Left ventricle myocardium superior (tissue), 1 donor: Measurements from ENCODE around the gene KIF18B. TPM values are rescaled to one million over a fixed set of nuclear protein-coding genes. Genes with fewer than 3 reads are reported as not detected.
"Not testable (repeated sequence)": the region's sequence is repeated elsewhere in the genome, so short reads cannot be mapped to it uniquely, and the experiment has no call there.

Experiments
- ATAC-seq: fragments of 200-7000 bp; cut with Tn5 transposase; one replicate; pipeline ENCODE4 v1.9.1; 2020; ENCODE audit warnings: mild to moderate bottlenecking, moderate library complexity
- DNase-seq: peaks from one replicate; pipeline ENCODE4 v3.0.0-alpha.2; 2020
- intact Hi-C: fragments of 100-400 bp; cut with micrococcal nuclease; formaldehyde crosslinking; loops from one replicate; pipeline ENCODE4 v1.11.0; 2022
- total RNA-seq: library from RNA; stranded (reverse); fragmentation: NEBNext Ultra II Directional; extraction: Animal tissue kit (Norgen Biotek cat#: 25700); gene quantifications from one replicate; pipeline ENCODE4 v1.2.1, GENCODE V29; 2021
- donor health status: DM: no; HTN: yes; CAD: no; lungs with severe emphysema.

The KIF18B gene
- total RNA-seq, 1 donor from 2014 or later: 3.2 TPM

DNA sequence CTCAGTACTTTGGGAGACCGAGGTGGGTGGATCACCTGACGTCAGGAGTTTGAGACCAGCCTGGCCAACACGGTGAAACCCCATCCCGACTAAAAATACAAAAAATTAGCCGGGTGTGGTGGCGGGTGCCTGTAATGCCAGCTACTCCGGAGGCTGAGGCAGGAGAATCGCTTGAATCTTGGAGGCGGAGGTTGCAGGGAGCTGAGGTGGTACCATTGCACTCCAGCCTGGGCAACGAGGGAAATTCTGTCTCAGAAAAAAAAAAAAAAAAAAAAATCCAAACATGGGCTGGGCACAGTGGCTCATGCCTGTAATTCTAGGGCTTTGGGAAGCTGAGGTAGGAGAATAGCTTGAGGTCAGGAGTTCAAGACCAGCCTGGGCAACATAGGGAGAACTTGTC is 1.9 kb downstream of the KIF18B start:
- ATAC-seq, DNase-seq, intact Hi-C loops: not testable (repeated sequence)

DNA sequence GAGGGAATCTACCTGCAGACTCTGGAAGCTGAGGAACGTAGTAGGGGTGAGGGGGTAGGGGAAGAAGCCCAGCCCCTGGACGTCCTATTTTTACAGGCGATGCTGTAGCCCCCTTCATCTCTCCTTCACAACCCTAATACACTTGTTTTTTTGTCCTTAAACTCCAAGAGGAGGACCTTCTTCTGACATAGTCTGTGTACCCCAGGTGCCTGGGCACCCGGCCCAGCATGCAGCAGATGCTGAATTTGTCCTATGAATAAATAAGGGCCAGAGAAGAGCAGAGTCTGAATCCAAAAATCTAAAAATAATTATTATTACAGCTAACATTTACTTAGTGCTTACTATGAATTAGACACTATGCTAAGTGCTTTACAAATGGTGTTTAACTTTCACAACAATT is 5.1 kb downstream of the KIF18B start:
- intact Hi-C loops: no loop called here
- DNase-seq (no peak), ATAC-seq (peak; percentile 17)

DNA sequence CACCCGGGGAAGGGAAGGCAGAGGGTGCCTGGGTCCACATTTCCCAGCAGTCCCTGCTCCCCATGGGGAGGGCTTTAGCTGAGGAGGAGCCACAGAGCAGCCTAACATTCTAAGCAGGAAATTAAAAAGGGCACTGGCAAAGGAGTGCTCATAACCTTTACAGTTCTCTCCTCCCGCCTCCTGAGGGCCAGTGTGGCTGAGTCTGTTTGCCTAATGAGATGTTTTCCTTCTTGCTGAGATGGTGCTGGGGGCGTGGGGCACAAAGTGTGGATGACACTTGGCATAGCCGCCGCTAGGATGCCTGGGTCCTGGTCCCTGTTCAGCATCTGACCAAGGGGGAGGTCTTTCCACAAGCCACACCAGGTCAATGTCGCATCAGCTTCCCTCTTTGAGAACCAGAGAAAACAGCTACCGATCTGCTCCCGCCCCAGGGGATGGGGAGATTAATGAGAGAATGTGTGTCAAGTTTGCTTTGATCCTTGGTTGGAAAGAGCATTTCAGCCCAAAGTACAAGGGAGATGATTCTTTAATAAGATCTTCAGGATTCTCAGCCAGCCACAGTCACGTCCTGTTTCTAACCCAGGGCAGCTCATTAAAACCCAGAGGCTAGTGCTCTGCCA is 5.8 kb downstream of the KIF18B start:
- DNase-seq (no peak), ATAC-seq (no peak)
- intact Hi-C loops: no loop called here

DNA sequence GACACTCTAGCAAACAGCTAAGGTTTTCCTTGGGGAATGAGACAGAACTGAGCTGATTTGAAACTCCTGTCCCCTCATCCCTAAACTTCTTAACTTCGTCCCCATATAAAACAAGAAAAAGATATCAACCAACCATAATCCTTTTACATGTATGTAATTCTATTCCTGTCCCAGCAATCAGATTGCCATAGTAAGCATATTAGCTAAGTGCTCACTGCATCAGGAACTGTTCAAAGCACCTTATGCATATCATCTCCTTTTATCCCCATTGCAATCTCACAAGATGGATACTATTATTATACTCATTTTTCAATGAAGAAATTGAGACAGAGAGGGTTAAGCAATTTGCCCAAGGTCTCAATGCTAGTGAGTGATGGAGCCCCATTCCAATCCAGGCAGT is 6.8 kb downstream of the KIF18B start:
- intact Hi-C loops: no loop called here
- ATAC-seq: no peak

DNA sequence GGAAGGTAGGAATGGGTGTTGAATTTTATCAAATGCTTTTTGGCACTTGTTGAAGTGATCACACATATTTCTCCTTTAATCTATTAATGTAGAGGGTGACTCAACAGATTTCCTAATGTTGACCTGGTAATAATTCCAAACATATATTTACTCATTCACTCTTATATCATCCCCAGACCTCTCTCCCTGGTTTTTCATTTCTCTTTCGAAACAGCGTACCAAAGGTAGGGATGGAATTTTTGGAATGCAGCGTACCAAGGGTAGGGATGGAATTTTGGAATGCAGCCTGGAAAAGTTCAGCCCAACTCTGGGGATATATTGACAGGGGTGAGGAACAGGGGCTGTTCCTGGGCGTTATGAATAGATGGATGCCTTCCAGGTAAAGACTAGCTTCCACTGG is 7.3 kb downstream of the KIF18B start:
- ATAC-seq: peak; percentile 32
- intact Hi-C loops: no loop called here
- DNase-seq: no peak

More for the DNA sequence above, 6.8 kb downstream of the KIF18B start:
- no peak for DNase-seq

DNA sequence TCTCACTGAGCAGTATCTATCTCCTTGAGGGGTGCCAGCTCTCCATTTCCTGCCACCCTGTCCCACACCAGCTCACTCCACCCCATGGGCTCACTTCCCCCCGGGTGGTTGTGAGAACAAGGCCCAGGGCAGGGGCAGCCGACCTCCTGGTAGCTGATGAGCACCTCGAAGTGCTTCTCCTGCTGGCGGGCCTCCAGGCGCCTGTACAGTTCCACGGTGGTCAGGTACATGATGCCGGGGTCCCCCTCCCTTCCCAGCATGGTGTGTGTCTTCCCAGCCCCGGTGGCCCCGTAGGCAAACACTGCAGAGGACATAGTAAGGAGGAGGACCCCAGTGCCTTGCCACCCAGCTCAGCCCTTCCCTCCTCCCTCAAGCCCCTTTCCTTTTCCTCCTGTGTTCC is 12.5 kb downstream of the KIF18B start:
- DNase-seq: no peak
- intact Hi-C loops: no loop called here
- no peak for ATAC-seq

DNA sequence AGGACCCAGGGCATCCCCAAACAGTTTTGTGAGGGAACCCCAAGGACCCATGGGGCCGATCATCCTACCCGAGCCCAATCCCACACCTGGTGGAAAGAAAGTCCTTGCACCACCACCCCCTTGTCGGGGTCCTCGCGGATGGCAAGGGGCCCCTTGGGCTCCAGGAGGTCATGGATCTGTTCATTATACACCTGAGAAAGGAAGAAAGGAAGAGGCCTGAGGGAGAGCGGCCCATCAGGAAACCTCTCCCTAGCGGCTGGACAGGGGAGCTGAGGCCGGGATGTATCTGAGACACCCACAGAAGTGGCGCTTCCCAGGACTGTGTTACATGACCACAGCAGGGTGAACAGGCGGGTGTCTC is 12.8 kb downstream of the KIF18B start:
- intact Hi-C loops: no loop called here

DNA sequence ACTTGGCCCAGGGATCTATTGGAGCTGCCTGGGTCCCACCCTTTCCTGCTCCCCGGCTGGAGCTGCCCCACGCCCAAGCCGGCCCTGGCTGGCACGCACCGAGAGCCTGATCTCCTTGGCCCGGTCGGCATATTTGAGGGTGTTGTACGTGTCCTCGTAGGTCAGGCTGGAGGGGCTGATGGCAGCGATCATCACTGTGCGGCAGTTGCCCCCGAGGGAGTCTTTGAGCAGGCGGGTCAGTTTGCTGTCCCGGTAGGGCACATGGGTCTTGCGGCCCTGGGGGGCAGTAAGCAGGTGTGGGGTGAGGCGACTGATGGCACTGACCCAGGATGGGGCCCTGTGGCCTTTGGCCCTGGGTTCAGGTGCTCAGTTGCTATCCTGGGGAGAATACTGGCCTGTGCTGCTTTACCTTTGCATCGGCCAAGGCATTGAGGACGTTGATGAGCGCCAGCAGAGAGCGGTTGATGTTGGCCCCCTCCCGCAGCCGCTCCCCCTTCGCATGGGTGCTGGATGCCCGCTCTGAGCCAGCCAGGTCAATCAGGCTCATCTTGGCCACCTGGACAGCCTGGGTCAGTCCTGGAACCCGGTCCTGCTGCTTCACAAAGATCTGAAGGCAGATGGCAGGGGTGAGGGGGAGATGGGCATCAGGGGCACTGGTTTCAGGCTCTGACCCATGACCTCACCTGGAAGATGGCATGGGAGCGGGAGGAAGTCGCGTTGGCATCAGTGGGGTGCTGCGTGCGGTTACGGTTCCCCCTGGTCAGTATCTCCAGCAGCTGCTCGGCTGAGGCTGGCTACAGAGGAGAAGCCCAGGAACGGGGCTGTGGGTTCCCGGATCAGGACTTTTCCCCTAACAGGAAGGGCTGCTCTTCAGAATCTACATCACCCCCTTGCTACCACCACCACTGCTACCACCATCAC is 13.5 kb downstream of the KIF18B start:
- ATAC-seq (no peak), DNase-seq (no peak)
- intact Hi-C loops: no loop called here

More for the DNA sequence above, 12.8 kb downstream of the KIF18B start:
- DNase-seq: no peak
- no peak for ATAC-seq

DNA sequence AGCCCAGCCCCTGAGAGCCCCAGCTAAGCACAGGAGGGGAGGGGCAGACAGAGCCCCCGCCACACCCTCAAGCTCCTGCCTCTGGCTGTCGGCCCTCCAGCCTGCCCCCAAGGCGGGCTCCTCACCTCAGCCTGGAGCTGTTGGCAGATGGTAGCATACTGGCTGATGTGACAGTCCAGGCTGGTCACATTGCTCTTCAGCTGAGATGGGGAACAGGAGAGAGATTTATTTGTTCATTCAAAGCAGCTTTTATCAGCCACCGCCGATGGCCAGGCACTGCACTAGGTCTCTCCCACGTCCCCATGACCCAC is 14.8 kb downstream of the KIF18B start:
- intact Hi-C loops: no loop called here
- ATAC-seq: peak; percentile 67
- peak; percentile 51 for DNase-seq

DNA sequence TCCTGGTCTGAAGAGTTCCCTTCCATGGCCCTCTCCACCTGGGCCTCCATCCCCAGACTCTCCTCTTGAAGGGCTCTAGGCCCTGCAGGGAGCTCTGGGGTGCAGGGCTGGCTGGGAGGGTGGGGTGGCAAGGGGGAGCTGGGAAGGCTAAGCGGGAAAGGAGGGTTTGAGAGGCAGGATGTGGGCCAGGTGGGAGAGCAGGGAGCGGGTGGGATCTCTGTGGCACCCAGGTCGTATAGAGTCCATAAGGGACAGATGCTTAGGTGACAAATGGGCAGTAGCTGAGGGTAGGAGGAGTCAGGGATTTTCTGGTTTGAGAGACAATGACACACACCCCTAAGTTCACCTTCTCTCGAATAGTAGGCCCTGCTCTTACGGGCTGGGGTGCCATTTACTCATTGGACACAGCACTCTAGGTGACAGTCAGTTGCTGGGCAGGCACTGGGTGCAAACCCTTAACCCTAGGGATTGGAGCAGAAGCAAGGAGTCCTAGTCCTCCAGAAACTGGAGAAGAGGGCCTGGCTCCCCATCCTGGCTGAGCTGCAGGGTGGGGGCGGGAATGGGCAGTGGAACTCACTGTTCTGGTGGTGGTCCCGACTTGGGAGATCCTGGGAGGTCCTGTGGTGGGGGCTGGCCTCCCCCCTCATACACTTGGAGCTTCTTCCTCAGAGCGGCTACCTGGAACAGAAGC is 15.3 kb downstream of the KIF18B start:
- peak; percentile 13 for ATAC-seq
- no peak for DNase-seq
- intact Hi-C loops: no loop called here

DNA sequence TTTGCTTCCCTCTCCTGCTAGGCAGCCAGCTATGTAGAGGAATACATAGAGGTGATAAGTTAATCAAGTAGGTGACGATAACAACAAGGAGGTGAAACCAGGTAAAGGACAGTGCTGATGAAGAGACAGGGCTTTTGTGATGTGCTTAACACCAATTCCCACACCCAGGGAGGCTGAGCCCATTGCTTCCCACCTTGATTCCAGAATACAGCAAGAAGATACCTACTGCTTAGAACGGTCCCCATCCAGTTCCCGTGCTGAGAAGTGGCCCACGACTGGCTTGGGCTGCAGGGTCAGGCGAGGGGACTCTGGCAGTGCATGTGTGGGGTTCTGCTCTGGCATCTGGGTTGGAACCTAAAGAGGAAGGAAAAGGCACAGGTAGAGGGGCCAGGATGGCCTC is 16.2 kb downstream of the KIF18B start:
- intact Hi-C loops: no loop called here
- DNase-seq: no peak
- ATAC-seq: peak; percentile 36

DNA sequence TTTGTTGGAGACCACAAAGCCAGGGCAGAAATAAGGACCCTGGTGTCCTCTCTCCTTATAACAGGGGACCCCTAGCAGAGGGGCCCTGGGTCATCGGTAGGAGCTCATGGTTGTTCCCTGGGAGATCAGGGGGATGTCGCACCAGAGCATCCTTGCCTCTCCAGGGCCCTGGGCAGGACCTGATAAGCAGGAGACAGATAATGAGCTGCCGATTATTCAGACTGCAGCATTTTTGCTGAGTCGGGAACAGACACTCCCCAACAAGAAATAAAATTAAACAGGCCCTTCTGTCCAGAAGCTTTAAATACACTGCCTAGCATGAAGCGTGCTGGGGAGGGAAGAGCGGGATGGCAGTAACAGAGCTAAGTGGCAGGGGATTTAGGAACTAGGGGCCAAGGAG is 16.9 kb downstream of the KIF18B start:
- intact Hi-C loops: no loop called here
- DNase-seq: no peak
- ATAC-seq: no peak

DNA sequence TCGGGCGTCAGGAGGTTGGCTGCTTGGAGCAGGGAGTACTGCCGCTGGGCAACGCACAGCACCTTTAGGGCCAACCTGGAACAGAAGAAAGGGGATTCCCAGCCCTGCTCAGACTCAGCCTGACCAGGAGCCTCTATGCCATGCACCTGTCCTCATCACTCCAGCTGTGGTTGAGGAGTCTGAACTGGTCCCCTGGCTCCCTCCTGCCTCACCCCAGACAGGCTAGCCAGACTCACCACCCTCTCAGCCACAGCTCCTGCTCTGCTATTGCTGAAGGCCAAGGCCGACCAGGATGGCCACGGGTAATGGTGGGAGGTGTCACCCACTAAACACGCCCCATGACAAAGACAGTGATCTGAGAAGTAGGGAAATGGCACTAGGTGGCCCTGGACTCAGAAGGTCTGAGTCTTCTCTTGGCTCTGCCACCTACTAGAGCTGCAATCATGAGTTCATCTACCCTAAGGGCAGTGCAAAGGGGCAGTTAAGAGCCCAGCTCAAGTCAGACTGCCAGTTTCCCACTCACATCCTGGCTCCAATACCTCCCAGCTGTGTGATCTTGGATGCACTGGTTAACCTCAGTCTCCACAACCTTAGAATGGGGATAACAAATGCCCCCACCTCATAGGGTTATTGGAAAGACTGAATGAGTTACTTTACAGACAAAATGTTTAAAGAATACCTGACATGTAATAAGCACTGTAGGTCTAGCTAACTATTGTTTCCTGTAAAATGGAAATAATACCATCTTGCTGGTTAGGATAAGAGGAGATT is 18.4 kb downstream of the KIF18B start:
- ATAC-seq (no peak), DNase-seq (no peak)
- intact Hi-C loops: no loop called here

DNA sequence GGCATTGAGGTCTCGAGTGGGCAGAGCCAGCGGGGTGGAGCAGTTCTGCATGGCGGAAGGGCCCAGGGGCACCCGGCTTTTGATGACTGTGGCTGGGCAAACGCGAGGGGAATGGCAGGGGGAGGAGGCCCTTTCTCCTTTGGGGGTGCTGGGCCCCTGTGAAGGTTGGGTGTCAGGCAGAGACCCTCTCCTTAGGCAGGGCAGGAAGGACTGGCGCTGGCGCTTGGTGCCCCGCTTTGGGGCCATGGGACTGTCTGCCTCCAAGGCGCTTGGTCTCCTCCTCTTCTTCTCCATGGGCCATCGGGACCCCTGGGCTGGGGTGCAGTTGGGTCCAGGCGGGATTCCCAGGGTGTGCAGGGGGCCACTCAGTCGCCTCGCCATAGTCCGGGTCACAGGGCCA is 19.4 kb downstream of the KIF18B start:
- intact Hi-C loops: no loop called here
- DNase-seq (no peak), ATAC-seq (no peak)

DNA sequence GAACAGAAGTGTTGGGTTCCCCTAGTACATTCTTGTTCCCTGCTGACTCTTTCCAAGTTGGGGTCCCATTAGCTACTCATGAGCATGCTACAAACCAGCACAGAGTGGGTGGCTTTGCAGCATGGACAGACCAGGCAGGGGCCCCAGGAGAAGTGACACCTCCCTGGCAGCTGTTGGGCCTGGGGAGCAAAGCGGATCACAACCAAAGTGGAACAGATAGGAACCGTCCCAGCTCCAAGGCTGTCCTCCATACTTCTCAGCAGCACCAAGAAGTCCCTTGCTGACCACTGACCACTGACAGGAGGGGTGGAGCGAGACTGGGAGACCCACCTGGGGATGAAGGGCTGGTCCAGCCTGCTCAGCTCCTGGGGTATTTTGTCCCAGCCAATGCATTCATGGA is 19.9 kb downstream of the KIF18B start:
- no peak for DNase-seq
- ATAC-seq: no peak
- intact Hi-C loops: no loop called here

DNA sequence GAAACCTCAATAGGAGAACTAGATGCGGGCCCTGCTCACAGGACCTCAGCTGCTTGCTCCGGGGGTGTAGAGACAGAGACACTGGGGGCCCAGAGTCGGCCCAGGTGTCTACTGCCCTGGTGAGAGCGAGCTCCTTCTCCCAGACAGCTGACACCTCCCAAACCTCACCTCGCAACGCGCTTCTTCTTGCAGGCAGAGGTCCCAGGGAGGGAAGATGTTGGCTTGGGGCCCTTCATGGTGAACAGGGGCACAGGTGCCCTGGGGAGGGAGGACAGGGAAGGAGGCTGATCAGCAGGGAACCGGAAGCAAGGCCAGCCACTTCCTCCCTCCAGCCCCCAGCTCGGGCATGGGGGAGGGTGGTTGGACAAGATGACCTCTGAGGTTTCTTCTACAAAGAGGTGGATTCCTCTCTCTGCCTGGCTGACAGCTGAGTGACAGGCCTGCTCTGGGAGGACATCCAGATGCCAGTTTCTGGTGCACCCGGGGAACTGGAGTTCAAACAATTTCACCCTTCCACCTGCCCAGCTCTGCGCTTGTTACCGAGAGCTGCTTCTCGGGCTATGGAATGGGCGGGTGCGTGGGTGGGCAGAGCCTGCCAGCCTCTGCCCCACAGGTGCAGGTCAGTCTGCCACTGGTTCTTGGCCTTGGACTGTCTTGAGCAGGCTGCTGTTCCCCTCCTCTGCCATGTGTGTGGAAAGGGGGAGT is 20.6 kb downstream of the KIF18B start:
- DNase-seq: no peak
- peak; percentile 15 for ATAC-seq
- intact Hi-C loops: no loop called here

DNA sequence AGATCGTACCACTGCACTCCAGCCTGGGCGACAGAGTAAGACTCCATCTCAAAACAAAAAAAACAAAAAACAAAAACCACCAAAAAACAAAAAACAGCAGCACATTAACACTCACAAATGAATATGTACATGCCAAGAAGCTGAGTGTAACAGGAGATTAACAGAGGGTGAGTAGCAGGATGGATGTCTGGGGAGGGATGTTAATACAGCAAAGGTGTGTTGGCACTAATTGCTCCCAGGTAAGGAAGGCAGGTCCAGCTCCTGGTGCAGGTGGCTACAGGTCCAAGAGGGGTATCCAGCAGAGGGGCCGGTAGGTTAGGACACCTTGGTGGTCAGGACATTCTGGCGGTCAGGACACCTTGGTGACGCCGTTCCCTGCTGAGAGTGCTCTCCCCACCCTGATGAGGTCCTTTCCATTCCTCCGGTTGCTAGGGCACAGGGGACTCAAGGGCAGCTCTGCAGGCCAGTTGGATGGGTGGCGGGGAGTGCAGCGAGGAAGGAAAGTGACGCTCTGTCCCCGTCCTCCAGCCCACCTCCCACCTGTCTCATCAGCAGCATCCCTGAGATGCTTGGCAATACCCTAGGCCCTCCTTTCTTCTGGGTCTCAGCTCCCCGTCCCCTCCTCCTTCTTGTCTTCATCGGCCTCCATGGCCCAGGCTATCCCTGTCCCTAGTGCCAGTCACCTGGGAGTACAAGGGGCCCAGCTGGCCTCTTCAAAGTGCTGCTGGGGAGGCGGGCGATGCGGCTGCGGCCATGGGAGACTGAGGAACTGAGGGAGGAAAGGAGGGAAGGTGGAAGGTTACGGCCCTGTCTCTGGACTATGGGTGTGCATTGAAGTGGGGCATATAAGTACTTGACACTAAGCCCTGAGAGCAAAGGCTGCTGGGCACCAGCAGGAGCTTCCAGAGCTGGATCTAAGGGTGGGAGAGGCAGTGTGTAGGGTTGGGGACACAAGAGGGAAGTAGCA is 21.6 kb downstream of the KIF18B start:
- ATAC-seq (no peak), DNase-seq (no peak)
- intact Hi-C loops: no loop called here

DNA sequence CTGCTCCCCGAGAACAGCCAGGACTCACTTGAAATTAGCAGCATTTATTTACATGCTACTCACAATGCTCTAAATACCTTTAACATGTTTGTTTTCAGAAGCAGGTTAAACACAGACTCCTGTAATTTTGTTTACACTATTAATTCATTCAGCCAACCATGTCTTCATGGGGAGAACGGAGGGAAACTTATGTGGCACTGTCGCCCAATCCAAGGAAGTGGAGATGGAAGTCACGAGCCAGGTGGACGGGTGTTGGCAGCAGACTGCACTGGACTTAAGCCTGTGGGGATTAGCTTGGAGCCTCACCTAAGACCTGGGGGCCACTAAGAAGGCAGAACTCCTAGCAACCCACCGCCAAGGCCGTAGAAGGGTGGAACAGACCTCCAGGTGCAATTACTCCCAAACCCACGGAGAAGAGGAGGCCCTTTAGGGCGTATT is 23.4 kb downstream of the KIF18B start:
- ATAC-seq: no peak
- intact Hi-C loops: loop anchor here (5.0 kb wide), 1 partner anchor 98 kb away; no protein-coding TSS in a partner anchor
- DNase-seq: no peak
